ENCODE measurements around the gene ARL2.

ARL2 gene

DNA sequence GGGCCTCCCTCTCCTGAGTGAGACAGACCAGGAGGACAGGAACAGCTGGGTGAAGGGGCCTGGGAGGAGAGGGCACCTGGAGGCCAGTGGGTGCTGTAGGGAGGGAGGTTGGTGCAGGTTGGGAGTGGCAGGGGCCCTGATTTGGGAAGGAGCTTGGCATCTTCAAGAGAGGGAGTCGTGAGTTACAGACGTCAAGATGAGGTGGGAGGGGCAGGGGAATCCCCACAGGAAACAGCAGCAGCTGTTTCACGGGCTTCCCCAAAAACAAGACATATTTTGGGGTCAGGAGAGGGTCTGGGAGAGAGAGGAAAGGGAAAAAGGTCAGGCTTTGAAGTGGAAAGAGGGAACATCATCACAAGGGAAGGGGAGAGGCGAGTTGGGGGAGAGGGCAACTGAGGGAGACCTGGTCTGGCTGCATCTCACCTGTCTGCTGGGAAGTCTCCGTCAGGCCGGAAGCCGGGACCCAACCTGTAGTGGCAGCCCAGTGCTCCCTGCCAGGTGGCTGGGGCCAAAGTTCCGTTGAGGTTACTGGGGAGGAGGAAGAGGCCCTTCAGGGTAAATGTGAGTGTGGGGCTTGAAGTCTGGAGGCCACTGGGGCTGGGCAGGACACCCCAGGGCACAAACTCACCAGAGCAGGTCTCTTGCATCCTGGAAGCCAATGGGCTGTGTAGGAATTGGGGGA is 40.0 kb downstream of the ARL2 start:
- TF ChIP-seq, protein P1, sequence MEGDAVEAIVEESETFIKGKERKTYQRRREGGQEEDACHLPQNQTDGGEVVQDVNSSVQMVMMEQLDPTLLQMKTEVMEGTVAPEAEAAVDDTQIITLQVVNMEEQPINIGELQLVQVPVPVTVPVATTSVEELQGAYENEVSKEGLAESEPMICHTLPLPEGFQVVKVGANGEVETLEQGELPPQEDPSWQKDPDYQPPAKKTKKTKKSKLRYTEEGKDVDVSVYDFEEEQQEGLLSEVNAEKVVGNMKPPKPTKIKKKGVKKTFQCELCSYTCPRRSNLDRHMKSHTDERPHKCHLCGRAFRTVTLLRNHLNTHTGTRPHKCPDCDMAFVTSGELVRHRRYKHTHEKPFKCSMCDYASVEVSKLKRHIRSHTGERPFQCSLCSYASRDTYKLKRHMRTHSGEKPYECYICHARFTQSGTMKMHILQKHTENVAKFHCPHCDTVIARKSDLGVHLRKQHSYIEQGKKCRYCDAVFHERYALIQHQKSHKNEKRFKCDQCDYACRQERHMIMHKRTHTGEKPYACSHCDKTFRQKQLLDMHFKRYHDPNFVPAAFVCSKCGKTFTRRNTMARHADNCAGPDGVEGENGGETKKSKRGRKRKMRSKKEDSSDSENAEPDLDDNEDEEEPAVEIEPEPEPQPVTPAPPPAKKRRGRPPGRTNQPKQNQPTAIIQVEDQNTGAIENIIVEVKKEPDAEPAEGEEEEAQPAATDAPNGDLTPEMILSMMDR (IDR thresholded peaks at IDR 0.05; ENCODE audit: extremely low read depth, insufficient read depth, missing control alignments): no peak
- no peak for DNase-seq (ENCODE audit: low spot score)
- in situ Hi-C loops (cut with MboI; ENCODE audit: low pct_unique_long_range_greater_than_20kb, low sequenced_read_pairs, unreplicated experiment): no loop called here

DNA sequence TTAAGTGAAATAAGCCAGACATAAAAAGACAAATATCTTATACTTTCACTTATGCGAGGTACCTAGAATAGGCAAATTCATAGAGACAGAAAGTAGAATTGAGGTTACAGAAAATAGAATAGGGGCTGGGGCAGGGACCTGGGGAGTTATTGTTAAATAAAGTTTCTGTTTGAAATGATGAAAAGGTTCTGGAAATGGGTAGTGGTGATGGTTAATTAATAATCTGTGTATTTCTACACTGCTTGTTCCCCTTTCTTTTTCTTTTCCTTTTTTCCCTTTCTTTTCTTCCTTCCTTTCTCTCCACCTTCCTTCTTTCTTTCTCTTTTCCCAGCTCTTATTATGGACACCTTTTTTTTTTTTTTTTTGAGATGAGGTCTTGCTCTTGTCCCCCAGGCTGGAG is 41.6 kb downstream of the ARL2 start:
- TF ChIP-seq, protein P1 (IDR thresholded peaks at IDR 0.05; ENCODE audit: extremely low read depth, insufficient read depth, missing control alignments): no peak
- in situ Hi-C loops (cut with MboI; ENCODE audit: low pct_unique_long_range_greater_than_20kb, low sequenced_read_pairs, unreplicated experiment): no loop called here
- DNase-seq (ENCODE audit: low spot score): no peak

DNA sequence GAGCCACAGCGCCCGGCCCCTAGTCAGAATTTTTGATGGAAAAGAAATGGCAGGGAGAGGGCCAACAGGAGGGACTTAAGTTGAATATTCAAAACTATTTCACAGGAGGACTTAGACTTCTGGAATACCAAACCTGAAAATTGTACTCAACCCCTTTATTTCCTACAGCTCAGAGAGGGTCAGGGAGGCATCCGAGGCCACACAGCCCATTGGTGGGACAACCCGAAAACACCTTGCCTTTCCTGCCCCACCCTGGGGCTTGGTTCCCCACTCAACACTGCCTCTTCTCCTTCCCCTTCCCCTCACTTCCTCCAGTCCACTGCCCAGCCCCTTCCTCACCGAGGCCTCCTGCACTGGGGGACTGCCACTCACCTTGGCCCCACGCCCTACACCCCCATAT is 43.0 kb downstream of the ARL2 start:
- TF ChIP-seq, protein P1 (IDR thresholded peaks at IDR 0.05; ENCODE audit: extremely low read depth, insufficient read depth, missing control alignments): no peak
- no peak for DNase-seq (ENCODE audit: low spot score)
- in situ Hi-C loops (cut with MboI; ENCODE audit: low pct_unique_long_range_greater_than_20kb, low sequenced_read_pairs, unreplicated experiment): no loop called here

DNA sequence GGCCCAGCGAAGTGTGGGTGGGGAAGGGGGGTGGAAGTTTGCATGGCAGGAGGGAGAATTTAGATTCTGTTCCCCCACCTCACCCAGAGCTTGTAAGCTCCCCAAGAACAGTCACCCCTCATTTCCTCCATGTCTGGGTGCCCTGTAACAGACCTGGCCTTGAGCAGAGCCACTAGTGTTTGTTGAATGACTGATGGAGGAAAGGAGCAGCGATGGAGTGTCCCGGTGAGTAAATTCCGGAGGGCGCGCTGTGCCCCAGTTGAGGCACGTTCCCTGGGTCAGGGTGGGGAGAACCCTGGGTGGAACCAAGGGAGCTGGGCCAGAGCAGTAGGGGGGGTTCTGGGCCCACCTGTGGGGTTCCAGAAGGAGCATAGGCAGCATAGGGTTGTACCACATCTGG is 43.6 kb downstream of the ARL2 start:
- in situ Hi-C loops (cut with MboI; ENCODE audit: low pct_unique_long_range_greater_than_20kb, low sequenced_read_pairs, unreplicated experiment): no loop called here

DNA sequence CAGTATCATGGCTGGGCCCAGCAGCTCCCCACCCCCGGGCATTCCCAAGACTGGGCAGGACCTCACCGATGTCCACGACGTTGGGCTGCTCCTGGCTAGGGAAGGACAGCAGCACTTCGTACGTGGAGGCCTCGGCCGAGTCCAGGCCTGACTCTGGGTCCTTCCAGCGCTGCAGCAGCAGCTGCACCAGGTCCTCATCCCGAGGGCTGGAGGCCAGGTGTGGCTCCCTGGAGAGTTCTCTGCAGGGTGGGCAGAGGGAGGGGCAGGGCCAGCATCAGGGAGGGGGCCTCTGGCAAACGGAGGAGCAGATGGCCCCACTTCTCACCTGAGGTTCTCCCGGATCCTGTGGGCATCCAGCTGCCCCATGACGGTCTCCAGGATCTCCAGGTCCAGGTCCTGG is 44.1 kb downstream of the ARL2 start:
- TF ChIP-seq, protein P1 (IDR thresholded peaks at IDR 0.05; ENCODE audit: extremely low read depth, insufficient read depth, missing control alignments): no peak
- DNase-seq (ENCODE audit: low spot score): no peak
- in situ Hi-C loops (cut with MboI; ENCODE audit: low pct_unique_long_range_greater_than_20kb, low sequenced_read_pairs, unreplicated experiment): no loop called here

More for the DNA sequence above, 43.6 kb downstream of the ARL2 start:
- DNase-seq (ENCODE audit: low spot score): no peak
- TF ChIP-seq, protein P1 (IDR thresholded peaks at IDR 0.05; ENCODE audit: extremely low read depth, insufficient read depth, missing control alignments): no peak

DNA sequence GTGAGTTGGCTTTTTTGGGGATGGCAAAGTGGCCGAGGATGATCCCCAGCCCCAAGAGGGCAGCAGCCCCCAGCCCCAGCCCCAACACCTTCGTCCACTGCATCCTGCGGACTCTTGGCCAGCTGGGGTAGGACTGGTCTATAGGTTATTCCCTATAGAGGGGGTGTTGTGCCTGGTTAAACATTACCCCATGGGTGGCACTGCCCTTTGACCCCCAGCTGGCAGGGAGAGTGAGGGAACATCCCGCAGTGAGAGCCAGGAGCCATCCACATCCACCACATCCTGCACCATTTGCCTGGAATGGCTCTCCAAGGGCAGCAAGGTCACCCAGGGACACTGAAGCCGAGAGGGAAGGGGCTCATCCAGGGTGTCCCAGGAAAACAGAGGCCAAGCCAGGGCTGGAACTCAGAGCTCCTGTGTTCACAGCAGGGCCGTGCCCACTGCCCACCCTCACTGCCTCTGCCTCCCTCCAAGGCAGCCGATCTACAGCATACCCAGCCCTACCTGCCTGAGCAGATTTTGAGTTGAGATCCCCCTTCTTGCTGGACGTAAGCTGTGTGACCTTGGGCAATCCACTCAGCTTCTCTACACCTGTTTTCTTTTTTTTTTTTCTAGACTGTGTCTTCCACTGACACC is 44.6 kb downstream of the ARL2 start, which contains the start of gene NAALADL1:
TSS of gene NAALADL1 (minus strand) at position 135 of the 636 bp plus-strand sequence. CDS start at position 103, 32 bp downstream.
- DNase-seq (ENCODE audit: low spot score): no peak

More for the DNA sequence above, 44.6 kb downstream of the ARL2 start, which contains the start of gene NAALADL1:
- TF ChIP-seq, protein P1 (IDR thresholded peaks at IDR 0.05; ENCODE audit: extremely low read depth, insufficient read depth, missing control alignments): no peak
- in situ Hi-C loops (cut with MboI; ENCODE audit: low pct_unique_long_range_greater_than_20kb, low sequenced_read_pairs, unreplicated experiment): no loop called here
